Aortic smooth muscle cell (primary cell): ENCODE measurements around the gene PPARA. TPM values are rescaled to one million over a fixed set of nuclear protein-coding genes. Genes with fewer than 3 reads are reported as not detected.

ENCODE experiments used
- total RNA-seq: library from RNA; depleted of rRNA; stranded (reverse); fragments of >200 nt; gene quantifications from 2 replicates; pipeline ENCODE4 v1.2.3, GENCODE V29; 2014

PPARA gene
- total RNA-seq, result 9.8 and 11.5 TPM in 2 replicates

DNA sequence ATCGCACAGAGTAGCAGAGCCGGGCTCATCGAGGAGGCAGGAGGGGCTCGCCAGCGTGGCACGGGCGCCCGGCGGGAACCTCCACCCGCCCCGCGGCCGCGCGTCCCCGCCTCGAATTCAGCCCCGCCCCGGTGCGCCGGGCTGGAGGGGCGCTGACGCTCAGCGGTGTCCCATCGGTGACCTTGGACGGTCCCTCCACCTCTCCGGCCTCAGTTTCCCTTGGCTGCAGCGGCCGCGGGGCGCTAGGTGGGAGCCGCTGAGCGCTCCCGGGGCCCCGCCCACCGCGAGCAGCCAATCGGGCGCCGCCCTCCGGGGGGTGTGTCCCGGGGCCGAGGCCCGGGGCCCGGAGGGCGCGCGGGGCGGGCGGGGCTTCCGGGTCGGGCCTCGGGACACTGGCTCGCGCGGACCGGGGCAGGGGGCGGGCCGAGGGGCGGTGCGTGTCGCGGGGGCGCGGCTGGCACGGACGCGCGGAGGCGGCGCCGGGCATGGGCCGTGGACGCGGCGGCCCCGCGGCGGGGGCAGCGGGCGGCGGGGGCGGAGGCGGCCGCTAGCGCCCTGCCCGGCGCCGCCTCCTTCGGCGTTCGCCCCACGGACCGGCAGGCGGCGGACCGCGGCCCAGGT is at the start of gene PPARA:
TSS of gene PPARA (plus strand) at position 493 of the 621 bp plus-strand sequence. CDS start 47,858 bp downstream, outside the sequence.

GRCh38 chr22:46250035-46250782 is 99.9 kb downstream of the PPARA start, which contains the start of gene CDPF1:
Gene CDPF1, minus strand, starts transcription at chr22:46250293. Its CDS starts 2,009 bp downstream, at chr22:46248284.

DNA sequence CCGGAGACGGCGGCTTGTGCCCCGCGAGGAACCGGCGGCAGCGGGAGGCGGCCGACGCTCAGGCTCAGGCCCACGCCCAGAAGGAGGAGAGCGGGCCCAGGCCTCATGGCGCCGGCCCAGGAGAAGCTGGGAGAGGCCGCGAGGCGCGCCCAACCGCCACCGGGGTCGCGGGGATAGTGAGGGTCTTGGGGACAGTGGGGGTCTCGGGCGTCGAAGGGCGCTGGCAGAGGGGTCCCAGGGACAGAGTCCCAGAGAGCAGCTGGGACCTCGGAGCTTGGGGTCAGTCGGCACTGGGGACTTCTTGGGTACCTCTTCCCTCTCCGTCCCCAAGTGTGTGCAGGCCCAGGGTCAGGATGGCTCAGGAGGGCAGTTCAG is 112.9 kb downstream of the PPARA start, which contains the start of gene PKDREJ:
TSS of gene PKDREJ (minus strand) at position 128 of the 375 bp plus-strand sequence. CDS start at position 107, 21 bp downstream.

DNA sequence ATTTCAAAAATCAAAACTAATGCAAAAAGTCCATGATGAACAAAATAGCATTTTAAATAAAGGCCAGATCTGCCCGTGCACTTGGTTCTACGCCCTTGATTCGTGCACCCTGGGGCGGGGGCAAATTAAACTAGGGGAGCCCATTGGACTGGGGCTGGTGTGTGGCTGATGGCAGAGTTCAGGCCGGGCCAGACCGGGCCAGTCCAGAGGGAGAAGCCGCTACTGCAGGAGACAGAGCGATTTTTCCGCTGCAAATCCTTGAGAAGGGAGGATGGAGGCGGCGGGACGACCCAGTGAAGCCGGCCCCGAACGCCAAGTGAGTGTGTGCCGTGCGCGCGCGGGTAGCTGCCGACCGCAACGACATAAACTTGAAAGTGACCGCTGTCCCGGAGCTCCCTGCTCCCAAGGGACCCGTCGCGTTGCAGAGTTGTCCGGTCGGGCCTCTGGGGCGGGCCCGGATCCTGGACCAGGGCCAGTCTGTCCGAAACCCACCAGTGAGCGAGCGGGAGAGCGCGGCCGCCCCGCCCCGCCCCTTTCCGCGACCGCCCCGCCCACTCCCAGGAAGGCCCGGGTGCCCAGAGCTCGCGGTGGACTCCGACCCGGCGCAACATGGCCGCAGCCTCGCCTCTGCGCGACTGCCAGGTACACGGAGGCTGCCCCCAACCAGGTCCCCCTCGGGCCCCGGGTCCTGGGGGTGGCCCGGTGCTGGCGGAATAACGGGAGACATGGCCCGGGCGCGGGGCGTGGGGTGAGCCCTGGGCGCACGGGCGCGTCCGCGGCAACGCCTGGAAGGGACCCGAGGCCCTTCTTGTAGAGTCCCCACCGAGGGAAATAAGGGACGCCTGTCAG is 117.3 kb downstream of the PPARA start, which contains the start of gene TTC38:
TSS of gene TTC38 (plus strand) at position 578 of the 849 bp plus-strand sequence. CDS start at position 610, 32 bp downstream.

Other genes starting within 250 kb of the PPARA start
- not detected in 2 replicates for gene WNT7B, start 173.4 kb upstream of the PPARA start, total RNA-seq
- gene CDPF1, start 99.8 kb downstream of the PPARA start, total RNA-seq, result 5.9 and 8.1 TPM in 2 replicates
- under 0.01 and 0.06 TPM in 2 replicates for gene PKDREJ, start 112.8 kb downstream of the PPARA start, total RNA-seq
- gene TTC38, start 117.5 kb downstream of the PPARA start, total RNA-seq, result 17.3 and 22.2 TPM in 2 replicates
- 3.3 and 5.4 TPM in 2 replicates for gene GTSE1, start 146.3 kb downstream of the PPARA start, total RNA-seq
- gene TRMU, start 185.2 kb downstream of the PPARA start, total RNA-seq, result 28.4 and 33.7 TPM in 2 replicates